Measurements from ENCODE around the gene TMPRSS11A.

Gene TMPRSS11A, protein sequence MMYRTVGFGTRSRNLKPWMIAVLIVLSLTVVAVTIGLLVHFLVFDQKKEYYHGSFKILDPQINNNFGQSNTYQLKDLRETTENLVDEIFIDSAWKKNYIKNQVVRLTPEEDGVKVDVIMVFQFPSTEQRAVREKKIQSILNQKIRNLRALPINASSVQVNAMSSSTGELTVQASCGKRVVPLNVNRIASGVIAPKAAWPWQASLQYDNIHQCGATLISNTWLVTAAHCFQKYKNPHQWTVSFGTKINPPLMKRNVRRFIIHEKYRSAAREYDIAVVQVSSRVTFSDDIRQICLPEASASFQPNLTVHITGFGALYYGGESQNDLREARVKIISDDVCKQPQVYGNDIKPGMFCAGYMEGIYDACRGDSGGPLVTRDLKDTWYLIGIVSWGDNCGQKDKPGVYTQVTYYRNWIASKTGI

DNA sequence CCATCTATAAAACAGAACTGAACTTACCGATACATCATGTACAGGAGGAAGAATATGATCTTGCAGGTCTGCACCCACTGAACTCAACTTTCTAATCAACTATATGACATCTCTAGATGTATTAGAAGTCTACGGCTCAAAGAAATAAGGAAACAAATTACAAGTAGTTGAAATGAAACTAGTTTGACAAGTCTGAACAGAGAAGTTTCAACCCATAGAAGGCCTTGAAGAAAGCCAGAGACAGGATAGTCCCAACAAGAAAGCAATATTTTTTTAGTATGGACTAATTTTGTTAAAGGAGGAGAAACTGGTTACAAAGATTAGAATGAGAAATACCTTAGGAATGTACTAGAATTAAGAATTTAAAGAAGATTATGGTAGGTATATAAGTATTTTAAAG lies at the start of gene TMPRSS11A:
Gene TMPRSS11A, minus strand, starts transcription at position 138 of the 400 bp plus-strand sequence. Its CDS starts 100 bp downstream, at position 38.
- H3K36me3 ChIP-seq (ENCODE audit: control insufficient read depth, insufficient read depth, low read length): no peaks in the 10 kb centered on the region
- TF ChIP-seq, protein P1, sequence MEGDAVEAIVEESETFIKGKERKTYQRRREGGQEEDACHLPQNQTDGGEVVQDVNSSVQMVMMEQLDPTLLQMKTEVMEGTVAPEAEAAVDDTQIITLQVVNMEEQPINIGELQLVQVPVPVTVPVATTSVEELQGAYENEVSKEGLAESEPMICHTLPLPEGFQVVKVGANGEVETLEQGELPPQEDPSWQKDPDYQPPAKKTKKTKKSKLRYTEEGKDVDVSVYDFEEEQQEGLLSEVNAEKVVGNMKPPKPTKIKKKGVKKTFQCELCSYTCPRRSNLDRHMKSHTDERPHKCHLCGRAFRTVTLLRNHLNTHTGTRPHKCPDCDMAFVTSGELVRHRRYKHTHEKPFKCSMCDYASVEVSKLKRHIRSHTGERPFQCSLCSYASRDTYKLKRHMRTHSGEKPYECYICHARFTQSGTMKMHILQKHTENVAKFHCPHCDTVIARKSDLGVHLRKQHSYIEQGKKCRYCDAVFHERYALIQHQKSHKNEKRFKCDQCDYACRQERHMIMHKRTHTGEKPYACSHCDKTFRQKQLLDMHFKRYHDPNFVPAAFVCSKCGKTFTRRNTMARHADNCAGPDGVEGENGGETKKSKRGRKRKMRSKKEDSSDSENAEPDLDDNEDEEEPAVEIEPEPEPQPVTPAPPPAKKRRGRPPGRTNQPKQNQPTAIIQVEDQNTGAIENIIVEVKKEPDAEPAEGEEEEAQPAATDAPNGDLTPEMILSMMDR (IDR thresholded peaks at IDR 0.05; ENCODE audit: insufficient read depth, low read length, poor library complexity, severe bottlenecking): no peak
- no peaks in the 10 kb centered on the region for H3K27me3 ChIP-seq (replicated peaks; ENCODE audit: control insufficient read depth, insufficient read depth, low read length)
- no peak within 1 kb of the TSS for H3K4me3 ChIP-seq (replicated peaks; ENCODE audit: low read depth, low read length)
- DNase-seq (ENCODE audit: extremely low read depth, insufficient read length): no peak

DNA sequence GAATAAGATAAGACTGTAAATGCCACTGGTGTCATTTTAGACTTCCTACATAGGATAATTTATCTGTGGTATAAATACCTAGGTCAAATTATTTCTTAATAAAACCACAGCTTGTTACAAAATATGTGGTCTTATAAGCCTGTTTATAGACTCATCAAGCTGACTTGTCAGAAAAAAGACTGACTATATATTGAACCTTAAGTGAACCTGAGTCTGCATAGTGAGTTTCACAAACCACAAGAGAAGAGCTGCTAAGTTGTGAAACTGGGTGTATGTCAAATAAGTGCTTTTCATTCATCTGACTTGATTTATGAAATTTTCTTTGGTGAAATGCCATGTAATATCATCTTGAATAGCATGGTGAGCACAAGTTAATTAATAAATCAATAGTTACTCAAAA lies 48.4 kb upstream of the TMPRSS11A start:
- no peaks in the 10 kb centered on the region for H3K36me3 ChIP-seq (ENCODE audit: control insufficient read depth, insufficient read depth, low read length)
- no peaks in the 10 kb centered on the region for H3K27me3 ChIP-seq (replicated peaks; ENCODE audit: control insufficient read depth, insufficient read depth, low read length)
- no peak overlapping the region for H3K4me3 ChIP-seq (replicated peaks; ENCODE audit: low read depth, low read length)
- no peak for DNase-seq (ENCODE audit: extremely low read depth, insufficient read length)
- TF ChIP-seq, protein P1 (IDR thresholded peaks at IDR 0.05; ENCODE audit: insufficient read depth, low read length, poor library complexity, severe bottlenecking): no peak

DNA sequence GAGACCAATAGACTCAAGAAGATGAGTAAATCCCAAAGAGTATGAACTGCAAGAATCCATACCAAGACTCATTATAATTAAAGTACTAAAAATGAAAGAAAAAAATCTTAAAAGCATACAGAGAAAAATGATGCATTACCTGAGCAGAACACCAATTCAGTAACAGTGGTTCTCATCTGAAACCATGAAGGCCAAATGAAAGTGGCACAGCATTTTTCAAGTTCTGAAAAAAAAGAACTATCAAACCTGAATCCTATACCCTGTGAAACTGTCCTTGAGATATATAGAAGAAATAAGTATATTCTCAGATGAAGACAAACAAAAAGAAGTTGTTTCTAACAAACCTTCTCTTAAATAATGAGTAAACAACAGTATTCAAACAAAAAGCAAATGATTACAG lies 39.6 kb upstream of the TMPRSS11A start:
- no peaks in the 10 kb centered on the region; the same call in 1 of the 2 replicates for H3K27me3 ChIP-seq (replicated peaks; ENCODE audit: control insufficient read depth, insufficient read depth, low read length)
- H3K4me3 ChIP-seq (replicated peaks; ENCODE audit: low read depth, low read length): no peak overlapping the region

DNA sequence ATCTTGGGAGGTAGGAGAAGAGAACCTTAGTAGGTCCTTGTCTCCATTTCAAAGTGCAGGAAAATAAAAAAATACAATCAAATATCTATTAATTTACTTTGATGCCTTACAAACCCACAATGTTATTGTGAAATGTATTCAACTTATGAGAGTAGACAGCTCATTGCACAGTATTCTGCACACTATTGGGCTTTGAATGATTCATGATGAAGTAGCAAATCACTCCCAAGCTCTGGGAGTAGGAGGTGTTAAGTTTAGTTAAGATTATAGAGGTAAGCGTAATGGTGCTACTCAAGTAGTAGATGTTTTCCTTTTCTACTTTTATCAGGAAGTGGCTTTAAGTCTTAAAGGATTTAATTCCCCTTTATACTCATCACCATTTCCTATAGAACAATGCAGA lies 32.8 kb upstream of the TMPRSS11A start:
- Histone ChIP-seq H3K36me3 (ENCODE audit: control insufficient read depth, insufficient read depth, low read length) (no peaks in the 10 kb centered on the region), H3K27me3 (replicated peaks; ENCODE audit: control insufficient read depth, insufficient read depth, low read length) (no peaks in the 10 kb centered on the region; the same call in 1 of the 2 replicates), H3K4me3 (replicated peaks; ENCODE audit: low read depth, low read length) (no peak overlapping the region)
- TF ChIP-seq, protein P1 (IDR thresholded peaks at IDR 0.05; ENCODE audit: insufficient read depth, low read length, poor library complexity, severe bottlenecking): no peak
- no peak for DNase-seq (ENCODE audit: extremely low read depth, insufficient read length)

More for the DNA sequence above, 39.6 kb upstream of the TMPRSS11A start:
- TF ChIP-seq, protein P1 (IDR thresholded peaks at IDR 0.05; ENCODE audit: insufficient read depth, low read length, poor library complexity, severe bottlenecking): no peak
- H3K36me3 ChIP-seq (ENCODE audit: control insufficient read depth, insufficient read depth, low read length): no peaks in the 10 kb centered on the region
- DNase-seq (ENCODE audit: extremely low read depth, insufficient read length): no peak

DNA sequence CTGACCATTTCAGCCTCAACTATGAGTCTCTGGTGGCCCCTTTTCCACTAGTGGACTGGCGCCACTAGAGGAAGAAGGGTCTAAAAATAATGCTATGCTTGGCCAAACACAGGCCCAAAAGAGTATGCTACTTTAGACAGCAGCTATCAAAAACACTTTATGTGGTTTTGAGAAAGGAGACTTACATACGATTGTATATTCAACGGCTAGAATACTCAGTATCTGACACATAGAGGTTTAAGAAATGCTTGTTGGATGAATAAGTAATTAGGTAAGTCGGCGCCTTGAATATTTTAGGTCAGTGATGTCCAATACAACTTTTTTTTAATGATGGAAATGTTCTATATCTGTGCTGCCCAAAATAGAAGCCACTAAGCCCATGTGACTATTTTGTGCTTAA lies 25.7 kb upstream of the TMPRSS11A start:
- TF ChIP-seq, protein P1 (IDR thresholded peaks at IDR 0.05; ENCODE audit: insufficient read depth, low read length, poor library complexity, severe bottlenecking): no peak
- DNase-seq (ENCODE audit: extremely low read depth, insufficient read length): no peak

More for the DNA sequence above, 25.7 kb upstream of the TMPRSS11A start:
- Histone ChIP-seq H3K27me3 (replicated peaks; ENCODE audit: control insufficient read depth, insufficient read depth, low read length) (no peaks in the 10 kb centered on the region), H3K4me3 (replicated peaks; ENCODE audit: low read depth, low read length) (no peak overlapping the region), H3K36me3 (ENCODE audit: control insufficient read depth, insufficient read depth, low read length) (no peaks in the 10 kb centered on the region)
